ENCODE results near the gene RETN. TPM values are rescaled to one million over a fixed set of nuclear protein-coding genes. Genes with fewer than 3 reads are reported as not detected.

RETN gene
- total RNA-seq, 1 experiment from 2014 or later: not detected

GRCh38 chr19:7620442-7621412, 48.1 kb upstream of the RETN start:
- BruUV-seq (replicated peaks): no TSS peak
- CTCF ChIA-PET: no interaction called here

DNA sequence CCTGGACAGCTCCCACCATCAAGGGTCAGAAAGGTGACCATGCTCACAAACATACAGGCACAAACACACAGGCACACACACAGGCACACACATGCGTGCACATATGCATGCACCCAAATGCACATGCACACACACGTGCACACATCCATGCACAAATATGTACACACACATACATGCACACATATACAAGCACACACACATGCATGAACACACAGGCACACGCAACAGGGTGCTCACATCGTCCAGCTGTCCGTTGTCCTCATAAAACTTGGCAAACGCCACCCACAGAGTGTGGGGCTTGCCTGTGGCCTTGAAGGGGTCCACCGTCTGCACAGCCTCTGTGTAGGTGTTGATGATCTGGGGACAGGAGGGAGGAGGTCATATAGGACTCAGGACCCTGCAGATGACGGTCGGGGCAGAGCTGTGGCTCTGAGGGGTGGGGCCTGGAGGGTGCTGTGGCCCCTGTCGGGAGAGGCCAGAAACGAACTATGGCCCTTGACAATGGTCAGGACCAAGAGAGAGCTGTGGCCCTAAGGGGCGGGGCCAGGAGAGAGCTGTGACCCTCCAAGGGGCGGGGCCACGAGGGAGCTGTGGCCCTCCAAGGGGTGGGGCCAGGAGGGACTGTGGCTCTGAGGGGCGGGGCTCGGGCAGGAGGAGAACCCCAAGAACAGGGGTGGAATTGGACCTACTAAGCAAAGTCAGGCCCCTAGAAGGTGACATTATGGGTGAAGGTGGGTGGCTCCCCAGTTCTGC, 45.7 kb upstream of the RETN start:
- Histone ChIP-seq H3K36me3 (ENCODE audit: control insufficient read depth, insufficient read depth, low read length) (no peaks in the 10 kb centered on the region), H3K4me1 (ENCODE audit: control insufficient read depth, insufficient read depth, low read length) (peaks cover 1% of the 10 kb centered on the region; the same call in 1 of the 2 replicates), H3K27me3 (ENCODE audit: control insufficient read depth, insufficient read depth, low read length) (no peaks in the 10 kb centered on the region), H3K27ac (ENCODE audit: low read length) (no peak overlapping the region), H3K4me3 (ENCODE audit: low read depth in 2 of 2, low read length in 2 of 2) (no peak overlapping the region), H3K9me3 (ENCODE audit: control insufficient read depth, insufficient read depth, low read depth, low read length) (no peaks in the 10 kb centered on the region)
- TF ChIP-seq, protein P1, sequence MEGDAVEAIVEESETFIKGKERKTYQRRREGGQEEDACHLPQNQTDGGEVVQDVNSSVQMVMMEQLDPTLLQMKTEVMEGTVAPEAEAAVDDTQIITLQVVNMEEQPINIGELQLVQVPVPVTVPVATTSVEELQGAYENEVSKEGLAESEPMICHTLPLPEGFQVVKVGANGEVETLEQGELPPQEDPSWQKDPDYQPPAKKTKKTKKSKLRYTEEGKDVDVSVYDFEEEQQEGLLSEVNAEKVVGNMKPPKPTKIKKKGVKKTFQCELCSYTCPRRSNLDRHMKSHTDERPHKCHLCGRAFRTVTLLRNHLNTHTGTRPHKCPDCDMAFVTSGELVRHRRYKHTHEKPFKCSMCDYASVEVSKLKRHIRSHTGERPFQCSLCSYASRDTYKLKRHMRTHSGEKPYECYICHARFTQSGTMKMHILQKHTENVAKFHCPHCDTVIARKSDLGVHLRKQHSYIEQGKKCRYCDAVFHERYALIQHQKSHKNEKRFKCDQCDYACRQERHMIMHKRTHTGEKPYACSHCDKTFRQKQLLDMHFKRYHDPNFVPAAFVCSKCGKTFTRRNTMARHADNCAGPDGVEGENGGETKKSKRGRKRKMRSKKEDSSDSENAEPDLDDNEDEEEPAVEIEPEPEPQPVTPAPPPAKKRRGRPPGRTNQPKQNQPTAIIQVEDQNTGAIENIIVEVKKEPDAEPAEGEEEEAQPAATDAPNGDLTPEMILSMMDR (IDR thresholded peaks at IDR 0.05): no peak
- no peak for TF ChIP-seq POLR2AphosphoS5 (IDR thresholded peaks at IDR 0.05; ENCODE audit: low read depth, low read length)
- TF ChIP-seq SIN3A (IDR thresholded peaks at IDR 0.05; ENCODE audit: borderline replicate concordance, insufficient read depth, low read depth, low read length): no peak
- no peak for TF ChIP-seq TCF7L2 (IDR thresholded peaks at IDR 0.05; ENCODE audit: low read depth, low read length)
- TF ChIP-seq, protein P2, sequence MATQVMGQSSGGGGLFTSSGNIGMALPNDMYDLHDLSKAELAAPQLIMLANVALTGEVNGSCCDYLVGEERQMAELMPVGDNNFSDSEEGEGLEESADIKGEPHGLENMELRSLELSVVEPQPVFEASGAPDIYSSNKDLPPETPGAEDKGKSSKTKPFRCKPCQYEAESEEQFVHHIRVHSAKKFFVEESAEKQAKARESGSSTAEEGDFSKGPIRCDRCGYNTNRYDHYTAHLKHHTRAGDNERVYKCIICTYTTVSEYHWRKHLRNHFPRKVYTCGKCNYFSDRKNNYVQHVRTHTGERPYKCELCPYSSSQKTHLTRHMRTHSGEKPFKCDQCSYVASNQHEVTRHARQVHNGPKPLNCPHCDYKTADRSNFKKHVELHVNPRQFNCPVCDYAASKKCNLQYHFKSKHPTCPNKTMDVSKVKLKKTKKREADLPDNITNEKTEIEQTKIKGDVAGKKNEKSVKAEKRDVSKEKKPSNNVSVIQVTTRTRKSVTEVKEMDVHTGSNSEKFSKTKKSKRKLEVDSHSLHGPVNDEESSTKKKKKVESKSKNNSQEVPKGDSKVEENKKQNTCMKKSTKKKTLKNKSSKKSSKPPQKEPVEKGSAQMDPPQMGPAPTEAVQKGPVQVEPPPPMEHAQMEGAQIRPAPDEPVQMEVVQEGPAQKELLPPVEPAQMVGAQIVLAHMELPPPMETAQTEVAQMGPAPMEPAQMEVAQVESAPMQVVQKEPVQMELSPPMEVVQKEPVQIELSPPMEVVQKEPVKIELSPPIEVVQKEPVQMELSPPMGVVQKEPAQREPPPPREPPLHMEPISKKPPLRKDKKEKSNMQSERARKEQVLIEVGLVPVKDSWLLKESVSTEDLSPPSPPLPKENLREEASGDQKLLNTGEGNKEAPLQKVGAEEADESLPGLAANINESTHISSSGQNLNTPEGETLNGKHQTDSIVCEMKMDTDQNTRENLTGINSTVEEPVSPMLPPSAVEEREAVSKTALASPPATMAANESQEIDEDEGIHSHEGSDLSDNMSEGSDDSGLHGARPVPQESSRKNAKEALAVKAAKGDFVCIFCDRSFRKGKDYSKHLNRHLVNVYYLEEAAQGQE (IDR thresholded peaks at IDR 0.05; ENCODE audit: insufficient read depth in 1 of 2, low read depth in 2 of 2, low read length in 1 of 2): no peak
- intact Hi-C loops (cut with micrococcal nuclease; ENCODE audit: unreplicated experiment) (no loop called here), in situ Hi-C loops (cut with HindIII; ENCODE audit: low pct_unique_long_range_greater_than_20kb, low sequenced_read_pairs) (no loop called here)
- ChIA-PET CTCF (no interaction called here), POLR2A (no interaction called here)
- peak; percentile 46; the same call in 1 of the 2 replicates for ATAC-seq
- no TSS peak for BruUV-seq (replicated peaks)
- no peak for DNase-seq (ENCODE audit: low read depth, low spot score)

More at GRCh38 chr19:7620442-7621412, 48.1 kb upstream of the RETN start:
- ATAC-seq: no peak
- TF ChIP-seq, protein P1 (IDR thresholded peaks at IDR 0.05): no peak
- TF ChIP-seq SIN3A (IDR thresholded peaks at IDR 0.05; ENCODE audit: borderline replicate concordance, insufficient read depth, low read depth, low read length): no peak
- TF ChIP-seq TCF7L2 (IDR thresholded peaks at IDR 0.05; ENCODE audit: low read depth, low read length): no peak
- TF ChIP-seq POLR2AphosphoS5 (IDR thresholded peaks at IDR 0.05; ENCODE audit: low read depth, low read length): no peak
- TF ChIP-seq, protein P2 (IDR thresholded peaks at IDR 0.05; ENCODE audit: insufficient read depth in 1 of 2, low read depth in 2 of 2, low read length in 1 of 2): no peak
- intact Hi-C loops (cut with micrococcal nuclease; ENCODE audit: unreplicated experiment): no loop called here
- in situ Hi-C loops (cut with HindIII; ENCODE audit: low pct_unique_long_range_greater_than_20kb, low sequenced_read_pairs): no loop called here
- no peak overlapping the region for H3K27ac ChIP-seq (ENCODE audit: low read length)
- no peaks in the 10 kb centered on the region for H3K4me1 ChIP-seq (ENCODE audit: control insufficient read depth, insufficient read depth, low read length)
- H3K4me3 ChIP-seq (ENCODE audit: low read depth in 2 of 2, low read length in 2 of 2): no peak overlapping the region
- H3K9me3 ChIP-seq (ENCODE audit: control insufficient read depth, insufficient read depth, low read depth, low read length): no peaks in the 10 kb centered on the region
- H3K27me3 ChIP-seq (ENCODE audit: control insufficient read depth, insufficient read depth, low read length): no peaks in the 10 kb centered on the region
- POLR2A ChIA-PET: no interaction called here
- no peaks in the 10 kb centered on the region for H3K36me3 ChIP-seq (ENCODE audit: control insufficient read depth, insufficient read depth, low read length)
- no peak for DNase-seq (ENCODE audit: low read depth, low spot score)
